A549 (cell line): Measurements from ENCODE around the gene FAM149B1. TPM values are rescaled to one million over a fixed set of nuclear protein-coding genes. Genes with fewer than 3 reads are reported as not detected.

Experiments used
- ATAC-seq, 2 experiments: fragments of 200-7000 bp in 1 of 2; fragments of >200 bp in 1 of 2; cut with Nextera tagmentation in 1 of 2; cut with Tn5 transposase in 1 of 2; 3 replicates each; pipeline versions ENCODE4 v1.8.0 to v1.9.1; 2018 to 2020; ENCODE audit warnings: mild to moderate bottlenecking in 1 of 2, moderate library complexity in 1 of 2
- CTCF ChIA-PET: fragments of 300-600 bp; sonication (Branson Sonifier 250); formaldehyde crosslinking; extraction: SDS; loops from one replicate; lab custom pipeline; 2021; ENCODE audit warnings: antibody characterized with exemption, inconsistent platforms; lab: Yijun Ruan, JAX
- POLR2A ChIA-PET: fragments of 350-600 bp; formaldehyde crosslinking; extraction: SDS; loops from one replicate; lab custom pipeline; 2021; ENCODE audit warnings: antibody characterized with exemption, inconsistent platforms; lab: Yijun Ruan, JAX
- DNase-seq, 2 experiments: peaks; one replicate each; pipeline versions ENCODE4 v3.0.0 to v3.0.0-alpha.2; 2011 to 2016; ENCODE audit warnings: low read depth in 1 of 2, low spot score in 1 of 2
- FAIRE-seq: peaks from 2 replicates; lab custom pipeline; 2011; peaks lifted over from hg19 to GRCh38; lab: Jason Lieb, UNC
- H3K27ac ChIP-seq, 2 experiments: fragments of >200 bp; sonication (Bioruptor Twin); formaldehyde crosslinking; 3 replicates each; pipeline ENCODE4 v1.5.1; 2016 to 2017
- H3K4me1 ChIP-seq: fragments of >200 bp; sonication (Bioruptor Twin); formaldehyde crosslinking; 3 replicates; pipeline ENCODE4 v1.6.1; 2016
- H3K4me2 ChIP-seq: fragments of >200 bp; sonication (Bioruptor Twin); formaldehyde crosslinking; 3 replicates; pipeline ENCODE4 v1.6.1; 2016
- H3K4me3 ChIP-seq: fragments of >200 bp; sonication (Bioruptor Twin); formaldehyde crosslinking; 3 replicates; pipeline ENCODE4 v1.5.1; 2016
- H3K9me3 ChIP-seq: fragments of >200 bp; sonication (Bioruptor Twin); formaldehyde crosslinking; 3 replicates; pipeline ENCODE4 v1.6.1; 2016
- CBX2 ChIP-seq: fragments of 200-600 bp; sonication (generic); IDR thresholded peaks from 2 replicates; pipeline ENCODE4 v1.6.1; 2016; ENCODE audit warnings: low read depth, mild to moderate bottlenecking, borderline replicate concordance
- CBX8 ChIP-seq: fragments of 200-600 bp; sonication (generic); IDR thresholded peaks from 2 replicates; pipeline ENCODE4 v1.6.1; 2016
- CEBPB ChIP-seq, 2 experiments: fragments of >200 bp in 1 of 2; sonication (Bioruptor Twin) in 1 of 2; formaldehyde crosslinking in 1 of 2; IDR thresholded peaks; 2 replicates each; pipeline ENCODE4 v1.6.1; 2012 to 2016
- EHF ChIP-seq: fragments of 250-450 bp; sonication (Bioruptor Pico); IDR thresholded peaks from 2 replicates; pipeline ENCODE4 v1.5.0; 2020; ENCODE audit warnings: mild to moderate bottlenecking
- EHMT2 ChIP-seq: fragments of 200-600 bp; sonication (generic); IDR thresholded peaks from 2 replicates; pipeline ENCODE4 v1.6.1; 2016; ENCODE audit warnings: antibody characterized with exemption, low read depth, mild to moderate bottlenecking, moderate library complexity
- EP300 ChIP-seq, 2 experiments: fragments of >200 bp; sonication (Bioruptor Twin); formaldehyde crosslinking; IDR thresholded peaks; 2 replicates in 1 of 2; 3 replicates in 1 of 2; pipeline ENCODE4 v1.6.1; 2016 to 2017
- ESRRA ChIP-seq: fragments of 150-350 bp; IDR thresholded peaks from 2 replicates; pipeline ENCODE4 v1.6.1; 2014; ENCODE audit warnings: mild to moderate bottlenecking, low read length, borderline replicate concordance
- FOSB ChIP-seq: fragments of 250-450 bp; sonication (Bioruptor Pico); IDR thresholded peaks from 2 replicates; pipeline ENCODE4 v1.5.0; 2020; ENCODE audit warnings: mild to moderate bottlenecking, moderate library complexity
- FOSL2 ChIP-seq, 2 experiments: fragments of 450-650 bp in 1 of 2; fragments of >200 bp in 1 of 2; sonication (Bioruptor Twin) in 1 of 2; formaldehyde crosslinking; IDR thresholded peaks; 2 replicates each; pipeline versions ENCODE4 v1.5.0 to v1.6.1; 2016 to 2020; ENCODE audit warnings: mild to moderate bottlenecking in 1 of 2, moderate library complexity in 1 of 2
- HDAC2 ChIP-seq: fragments of 200-600 bp; sonication (generic); IDR thresholded peaks from 2 replicates; pipeline ENCODE4 v1.6.1; 2016
- HOXA7 ChIP-seq: fragments of 250-450 bp; sonication (Bioruptor Pico); IDR thresholded peaks from 2 replicates; pipeline ENCODE4 v1.5.0; 2020; ENCODE audit warnings: mild to moderate bottlenecking, moderate library complexity
- HOXB13 ChIP-seq: fragments of 250-450 bp; sonication (Bioruptor Pico); IDR thresholded peaks from 2 replicates; pipeline ENCODE4 v1.5.0; 2020; ENCODE audit warnings: low read depth, mild to moderate bottlenecking, moderate library complexity
- HOXB5 ChIP-seq: fragments of 250-450 bp; sonication (Bioruptor Pico); IDR thresholded peaks from 2 replicates; pipeline ENCODE4 v1.5.0; 2020; ENCODE audit warnings: mild to moderate bottlenecking, moderate library complexity
- JUNB ChIP-seq: fragments of >200 bp; sonication (Bioruptor Twin); formaldehyde crosslinking; IDR thresholded peaks from 2 replicates; pipeline ENCODE4 v1.6.1; 2016
- KDM1A ChIP-seq: fragments of 200-600 bp; sonication (generic); IDR thresholded peaks from 2 replicates; pipeline ENCODE4 v1.6.1; 2016; ENCODE audit warnings: low read depth, mild to moderate bottlenecking
- KDM5A ChIP-seq: fragments of 200-600 bp; sonication (generic); IDR thresholded peaks from 2 replicates; pipeline ENCODE4 v1.6.1; 2016; ENCODE audit warnings: antibody characterized with exemption, mild to moderate bottlenecking
- MYC ChIP-seq: IDR thresholded peaks from 2 replicates; pipeline ENCODE4 v1.6.1; 2012; ENCODE audit warnings: mild to moderate bottlenecking, inconsistent platforms, low read length, improper control_type of control experiment, borderline replicate concordance
- NFE2L2 ChIP-seq: fragments of 150-350 bp; conservative IDR thresholded peaks from 2 replicates; pipeline ENCODE4 v1.6.1; 2014; ENCODE audit warnings: low read length
- NR3C1 ChIP-seq: fragments of >200 bp; sonication (Bioruptor Twin); formaldehyde crosslinking; IDR thresholded peaks from 3 replicates; pipeline ENCODE4 v1.6.1; 2017
- POLR2A ChIP-seq: IDR thresholded peaks from 2 replicates; pipeline ENCODE4 v1.6.1; 2012; ENCODE audit warnings: mild to moderate bottlenecking, low read length
- POLR2AphosphoS2 ChIP-seq: conservative IDR thresholded peaks from 2 replicates; pipeline ENCODE4 v1.6.1; 2012; ENCODE audit warnings: low read length, improper control_type of control experiment, inconsistent platforms
- RAD21 ChIP-seq, 2 experiments: fragments of >200 bp in 1 of 2; sonication (Bioruptor Twin) in 1 of 2; formaldehyde crosslinking in 1 of 2; IDR thresholded peaks in 1 of 2; conservative IDR thresholded peaks in 1 of 2; 2 replicates in 1 of 2; 3 replicates in 1 of 2; pipeline ENCODE4 v1.6.1; 2012 to 2018; ENCODE audit warnings: inconsistent platforms in 1 of 2
- RARB ChIP-seq: fragments of 250-450 bp; sonication (Bioruptor Pico); IDR thresholded peaks from 2 replicates; pipeline ENCODE4 v1.8.0; 2021; ENCODE audit warnings: mild to moderate bottlenecking, moderate library complexity
- RCOR1 ChIP-seq: fragments of 150-350 bp; IDR thresholded peaks from 2 replicates; pipeline ENCODE4 v1.6.1; 2014; ENCODE audit warnings: antibody characterized with exemption, low read length, low read depth
- RNF2 ChIP-seq: fragments of 200-600 bp; sonication (generic); IDR thresholded peaks from 2 replicates; pipeline ENCODE4 v1.6.1; 2016; ENCODE audit warnings: low read depth, mild to moderate bottlenecking, antibody characterized with exemption, moderate library complexity, borderline replicate concordance
- SREBF2 ChIP-seq: fragments of 450-650 bp; IDR thresholded peaks from 2 replicates; pipeline ENCODE4 v1.6.1; 2014; ENCODE audit warnings: mild to moderate bottlenecking, moderate library complexity
- ZC3H11A ChIP-seq: fragments of 450-650 bp; IDR thresholded peaks from 2 replicates; pipeline ENCODE4 v1.6.1; 2014; ENCODE audit warnings: antibody characterized with exemption, mild to moderate bottlenecking
- ZFP36 ChIP-seq: fragments of 450-650 bp; IDR thresholded peaks from 2 replicates; pipeline ENCODE4 v1.6.1; 2014; ENCODE audit warnings: borderline replicate concordance; ENCODE audit not compliant: partially characterized antibody
- WGBS: methylation state at CpG from one replicate; pipeline ENCODE4 v1.1.6; 2017; ENCODE audit errors: missing lambda C conversion rate; 5-methylcytosine and 5-hydroxymethylcytosine counted together
- polyA minus RNA-seq: library from RNA; depleted of rRNA, polyadenylated mRNA; stranded (reverse); fragments of >200 nt; gene quantifications from 2 replicates; pipeline ENCODE4 v1.2.3, GENCODE V29; 2011; rRNA and poly(A)+ RNA removed
- polyA plus RNA-seq, 4 experiments: library from polyadenylated mRNA; depleted of rRNA in 3 of 4; stranded (reverse); fragments of >200 nt; fragmentation: RNase III in 1 of 4; extraction: RNeasy Plus Mini Kit Qiagen cat#74134 plus additional on column Dnase treatment in 1 of 4; gene quantifications; 2 replicates in 3 of 4; 3 replicates in 1 of 4; pipeline ENCODE4 v1.2.3, GENCODE V29; 2011 to 2017
- TF ChIP-seq, protein P1 (sequence below): IDR thresholded peaks from 2 replicates; pipeline ENCODE4 v1.6.1; 2012
- TF ChIP-seq, protein P2 (sequence below): fragments of >200 bp; sonication (Bioruptor Twin); formaldehyde crosslinking; IDR thresholded peaks from 3 replicates; pipeline ENCODE4 v1.5.1; 2016
- TF ChIP-seq, protein P3 (sequence below): fragments of 450-650 bp; IDR thresholded peaks from 2 replicates; pipeline ENCODE4 v1.6.1; 2014; ENCODE audit warnings: antibody characterized with exemption
- TF ChIP-seq, protein P4 (sequence below): fragments of 150-350 bp; IDR thresholded peaks from 2 replicates; pipeline ENCODE4 v1.6.1; 2014; ENCODE audit warnings: low read depth, mild to moderate bottlenecking, low read length
- TF ChIP-seq, protein P5 (sequence below): fragments of >200 bp; sonication (Bioruptor Twin); formaldehyde crosslinking; IDR thresholded peaks from 3 replicates; pipeline ENCODE4 v1.6.1; 2016
- TF ChIP-seq, protein P6 (sequence below): fragments of 250-450 bp; sonication (Bioruptor Pico); IDR thresholded peaks from 2 replicates; pipeline ENCODE4 v1.5.0; 2020; ENCODE audit warnings: low read depth, mild to moderate bottlenecking, moderate library complexity
- TF ChIP-seq, protein P7 (sequence below): fragments of >200 bp; sonication (Bioruptor Twin); formaldehyde crosslinking; IDR thresholded peaks from 2 replicates; pipeline ENCODE4 v1.6.1; 2016

Gene FAM149B1
- polyA plus RNA-seq (2011; rRNA removed) (25.5 and 26.7 TPM in 2 replicates), polyA plus RNA-seq (2017; fragmentation: RNase III; extraction: RNeasy Plus Mini Kit Qiagen cat#74134 plus additional on column Dnase treatment) (6.9 to 8.4 TPM (median 7.0 TPM) in 3 replicates), polyA minus RNA-seq (18.3 and 24.8 TPM in 2 replicates)
- 8.1 and 8.5 TPM in 2 replicates for polyA plus RNA-seq (2012; cell fraction: cytosol; rRNA removed)
- polyA plus RNA-seq (2012; cell fraction: nucleus; rRNA removed), result 6.2 and 10.1 TPM in 2 replicates

DNA sequence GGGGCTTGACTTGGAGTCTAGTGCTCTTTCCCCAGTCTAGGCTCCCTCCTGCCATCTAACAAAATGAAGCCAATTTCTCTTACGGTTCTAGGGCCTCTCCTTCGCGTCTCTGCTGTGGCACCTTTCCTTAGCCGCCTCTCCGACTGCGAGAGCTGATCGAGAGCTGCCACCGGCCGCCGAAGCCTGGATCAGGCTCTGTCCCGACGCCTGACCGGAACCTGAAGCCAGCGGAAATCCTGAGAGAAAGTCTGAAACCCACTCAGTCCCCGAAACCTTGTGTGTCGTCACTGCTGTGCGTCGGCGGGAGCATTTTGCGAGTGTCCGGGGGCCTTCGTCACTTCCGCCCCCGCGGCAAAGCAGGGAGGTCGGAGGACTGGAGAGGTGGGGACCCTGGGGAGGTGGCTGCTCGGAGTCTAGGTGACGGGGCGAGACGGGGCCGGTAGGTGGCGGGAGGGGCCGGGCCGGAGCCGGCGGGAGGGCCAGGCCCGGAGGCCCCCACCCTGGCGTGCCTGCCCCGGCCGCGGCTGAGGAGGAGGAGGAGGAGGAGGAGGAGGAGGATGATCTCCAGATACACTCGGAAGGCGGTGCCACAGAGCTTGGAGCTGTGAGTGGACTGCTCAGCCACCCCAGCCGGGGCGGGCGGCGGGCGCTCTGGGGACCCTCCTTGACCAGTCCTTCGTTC, at the start of gene FAM149B1, which contains the start of gene ECD:
TSS of gene FAM149B1 (plus strand) at position 337 of the 682 bp plus-strand sequence. CDS start at position 558, 221 bp downstream.
TSS of gene ECD (minus strand) at position 226 of the 682 bp plus-strand sequence. CDS start 4,071 bp downstream, outside the sequence.
- ATAC-seq (peak; percentile 98), FAIRE-seq (peak; percentile 46), DNase-seq (peak; percentile 89 to 95)
- peak within 1 kb of the TSS; percentile 94 for H3K4me2 ChIP-seq
- peak within 1 kb of the TSS; percentile 77 to 95 for H3K27ac ChIP-seq
- no peaks in the 10 kb centered on the region for H3K9me3 ChIP-seq
- ChIA-PET POLR2A (interaction anchor here (0.5 to 1.9 kb wide), 6 partner anchors 12 to 79 kb away, joined by 3 to 13 read pairs (median 7); partner anchors contain the start of genes DNAJC9 and P4HA1), CTCF (interaction anchor here (0.9 to 2.0 kb wide), 4 partner anchors 9 to 78 kb away, joined by 5 to 14 read pairs (median 8); partner anchors contain the start of gene DNAJC9)
- H3K4me3 ChIP-seq, result peak within 1 kb of the TSS; percentile 68
- H3K4me1 ChIP-seq, result 0 out of 3 replicates have a peak, but pooled peaks cover 6% of the 10 kb centered on the region
- WGBS, result 0% methylated on average over 15 of the region's 49 CpGs
- no peak for TF ChIP-seq POLR2AphosphoS2
- TF ChIP-seq RARB (CRISPR knock-in tag), result no peak
- no peak for TF ChIP-seq ESRRA
- no peak for TF ChIP-seq KDM1A
- no peak for TF ChIP-seq HOXB5 (CRISPR knock-in tag)
- peak; percentile 81 for TF ChIP-seq POLR2A
- no peak for TF ChIP-seq MYC
- no peak for TF ChIP-seq RCOR1
- no peak for TF ChIP-seq NFE2L2
- TF ChIP-seq CBX2, result no peak
- TF ChIP-seq, protein P1, sequence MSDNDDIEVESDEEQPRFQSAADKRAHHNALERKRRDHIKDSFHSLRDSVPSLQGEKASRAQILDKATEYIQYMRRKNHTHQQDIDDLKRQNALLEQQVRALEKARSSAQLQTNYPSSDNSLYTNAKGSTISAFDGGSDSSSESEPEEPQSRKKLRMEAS, result peak; percentile 64
- TF ChIP-seq FOSL2 (IDR thresholded peaks at IDR 0.05), result no peak
- no peak for TF ChIP-seq FOSL2 (CRISPR knock-in tag; IDR thresholded peaks at IDR 0.05)
- TF ChIP-seq EHMT2, result no peak
- TF ChIP-seq FOSB, result no peak
- TF ChIP-seq NR3C1, result no peak
- TF ChIP-seq JUNB, result no peak
- no peak for TF ChIP-seq HOXB13 (CRISPR knock-in tag)
- TF ChIP-seq, protein P2, sequence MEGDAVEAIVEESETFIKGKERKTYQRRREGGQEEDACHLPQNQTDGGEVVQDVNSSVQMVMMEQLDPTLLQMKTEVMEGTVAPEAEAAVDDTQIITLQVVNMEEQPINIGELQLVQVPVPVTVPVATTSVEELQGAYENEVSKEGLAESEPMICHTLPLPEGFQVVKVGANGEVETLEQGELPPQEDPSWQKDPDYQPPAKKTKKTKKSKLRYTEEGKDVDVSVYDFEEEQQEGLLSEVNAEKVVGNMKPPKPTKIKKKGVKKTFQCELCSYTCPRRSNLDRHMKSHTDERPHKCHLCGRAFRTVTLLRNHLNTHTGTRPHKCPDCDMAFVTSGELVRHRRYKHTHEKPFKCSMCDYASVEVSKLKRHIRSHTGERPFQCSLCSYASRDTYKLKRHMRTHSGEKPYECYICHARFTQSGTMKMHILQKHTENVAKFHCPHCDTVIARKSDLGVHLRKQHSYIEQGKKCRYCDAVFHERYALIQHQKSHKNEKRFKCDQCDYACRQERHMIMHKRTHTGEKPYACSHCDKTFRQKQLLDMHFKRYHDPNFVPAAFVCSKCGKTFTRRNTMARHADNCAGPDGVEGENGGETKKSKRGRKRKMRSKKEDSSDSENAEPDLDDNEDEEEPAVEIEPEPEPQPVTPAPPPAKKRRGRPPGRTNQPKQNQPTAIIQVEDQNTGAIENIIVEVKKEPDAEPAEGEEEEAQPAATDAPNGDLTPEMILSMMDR, result no peak; the same call in 2 of the 3 replicates
- TF ChIP-seq, protein P3, sequence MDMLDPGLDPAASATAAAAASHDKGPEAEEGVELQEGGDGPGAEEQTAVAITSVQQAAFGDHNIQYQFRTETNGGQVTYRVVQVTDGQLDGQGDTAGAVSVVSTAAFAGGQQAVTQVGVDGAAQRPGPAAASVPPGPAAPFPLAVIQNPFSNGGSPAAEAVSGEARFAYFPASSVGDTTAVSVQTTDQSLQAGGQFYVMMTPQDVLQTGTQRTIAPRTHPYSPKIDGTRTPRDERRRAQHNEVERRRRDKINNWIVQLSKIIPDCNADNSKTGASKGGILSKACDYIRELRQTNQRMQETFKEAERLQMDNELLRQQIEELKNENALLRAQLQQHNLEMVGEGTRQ, result no peak
- no peak for TF ChIP-seq EHF (CRISPR knock-in tag)
- peak; percentile 83 for TF ChIP-seq KDM5A
- TF ChIP-seq HDAC2, result no peak
- TF ChIP-seq EP300 (IDR thresholded peaks at IDR 0.05), result no peak
- no peak for TF ChIP-seq RAD21 (conservative IDR thresholded peaks at IDR 0.05 in 1 of 2, IDR thresholded peaks at IDR 0.05 in 1 of 2)
- TF ChIP-seq HOXA7 (CRISPR knock-in tag), result no peak
- TF ChIP-seq, protein P4, sequence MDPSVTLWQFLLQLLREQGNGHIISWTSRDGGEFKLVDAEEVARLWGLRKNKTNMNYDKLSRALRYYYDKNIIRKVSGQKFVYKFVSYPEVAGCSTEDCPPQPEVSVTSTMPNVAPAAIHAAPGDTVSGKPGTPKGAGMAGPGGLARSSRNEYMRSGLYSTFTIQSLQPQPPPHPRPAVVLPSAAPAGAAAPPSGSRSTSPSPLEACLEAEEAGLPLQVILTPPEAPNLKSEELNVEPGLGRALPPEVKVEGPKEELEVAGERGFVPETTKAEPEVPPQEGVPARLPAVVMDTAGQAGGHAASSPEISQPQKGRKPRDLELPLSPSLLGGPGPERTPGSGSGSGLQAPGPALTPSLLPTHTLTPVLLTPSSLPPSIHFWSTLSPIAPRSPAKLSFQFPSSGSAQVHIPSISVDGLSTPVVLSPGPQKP, result 0 out of 2 replicates have a peak, but pooled peaks have one; percentile 44
- no peak for TF ChIP-seq ZFP36
- TF ChIP-seq, protein P5, sequence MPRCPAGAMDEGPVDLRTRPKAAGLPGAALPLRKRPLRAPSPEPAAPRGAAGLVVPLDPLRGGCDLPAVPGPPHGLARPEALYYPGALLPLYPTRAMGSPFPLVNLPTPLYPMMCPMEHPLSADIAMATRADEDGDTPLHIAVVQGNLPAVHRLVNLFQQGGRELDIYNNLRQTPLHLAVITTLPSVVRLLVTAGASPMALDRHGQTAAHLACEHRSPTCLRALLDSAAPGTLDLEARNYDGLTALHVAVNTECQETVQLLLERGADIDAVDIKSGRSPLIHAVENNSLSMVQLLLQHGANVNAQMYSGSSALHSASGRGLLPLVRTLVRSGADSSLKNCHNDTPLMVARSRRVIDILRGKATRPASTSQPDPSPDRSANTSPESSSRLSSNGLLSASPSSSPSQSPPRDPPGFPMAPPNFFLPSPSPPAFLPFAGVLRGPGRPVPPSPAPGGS, result peak; percentile 92
- no peak for TF ChIP-seq CEBPB (IDR thresholded peaks at IDR 0.05)
- TF ChIP-seq, protein P6, sequence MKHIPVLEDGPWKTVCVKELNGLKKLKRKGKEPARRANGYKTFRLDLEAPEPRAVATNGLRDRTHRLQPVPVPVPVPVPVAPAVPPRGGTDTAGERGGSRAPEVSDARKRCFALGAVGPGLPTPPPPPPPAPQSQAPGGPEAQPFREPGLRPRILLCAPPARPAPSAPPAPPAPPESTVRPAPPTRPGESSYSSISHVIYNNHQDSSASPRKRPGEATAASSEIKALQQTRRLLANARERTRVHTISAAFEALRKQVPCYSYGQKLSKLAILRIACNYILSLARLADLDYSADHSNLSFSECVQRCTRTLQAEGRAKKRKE (CRISPR knock-in tag), result no peak
- TF ChIP-seq CBX8, result no peak
- TF ChIP-seq, protein P7, sequence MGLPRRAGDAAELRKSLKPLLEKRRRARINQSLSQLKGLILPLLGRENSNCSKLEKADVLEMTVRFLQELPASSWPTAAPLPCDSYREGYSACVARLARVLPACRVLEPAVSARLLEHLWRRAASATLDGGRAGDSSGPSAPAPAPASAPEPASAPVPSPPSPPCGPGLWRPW, result no peak
- no peak for TF ChIP-seq SREBF2
- no peak for TF ChIP-seq ZC3H11A
- TF ChIP-seq RNF2, result no peak
